CD1c-positive myeloid dendritic cell (primary cell): ENCODE results near the gene SIRT4.
"Not testable (repeated sequence)": the region's sequence is repeated elsewhere in the genome, so short reads cannot be mapped to it uniquely, and the experiment has no call there.

ENCODE experiments used
- DNase-seq: peaks from one replicate; pipeline ENCODE4 v3.0.0-alpha.2; 2016; ENCODE audit errors: extremely low spot score

Gene SIRT4

GRCh38 chr12:120335447-120335846, 33.3 kb downstream of the SIRT4 start:
- peak; percentile 22 for DNase-seq

GRCh38 chr12:120336392-120336791, 34.3 kb downstream of the SIRT4 start:
- DNase-seq: not testable (repeated sequence)

- no peak for DNase-seq
Measured at GRCh38 chr12:120337730-120338129, 35.6 kb downstream of the SIRT4 start.

GRCh38 chr12:120339256-120339655, 37.1 kb downstream of the SIRT4 start:
- no peak for DNase-seq

GRCh38 chr12:120342175-120343038, 40.3 kb downstream of the SIRT4 start:
- no peak for DNase-seq

GRCh38 chr12:120343039-120343537, 41.0 kb downstream of the SIRT4 start:
- DNase-seq: no peak

GRCh38 chr12:120343692-120344091, 41.6 kb downstream of the SIRT4 start:
- no peak for DNase-seq

- DNase-seq: no peak
Measured at GRCh38 chr12:120346031-120346430, 43.9 kb downstream of the SIRT4 start.

GRCh38 chr12:120346681-120347080, 44.6 kb downstream of the SIRT4 start:
- DNase-seq: no peak

- DNase-seq: no peak
Measured at GRCh38 chr12:120347766-120348165, 45.6 kb downstream of the SIRT4 start.

- no peak for DNase-seq
Measured at GRCh38 chr12:120350576-120351350, 48.6 kb downstream of the SIRT4 start.

GRCh38 chr12:120352117-120352516, 50.0 kb downstream of the SIRT4 start:
- DNase-seq: no peak

- DNase-seq: no peak
Measured at GRCh38 chr12:120353136-120353535, 51.0 kb downstream of the SIRT4 start.

GRCh38 chr12:120353556-120354317, 51.6 kb downstream of the SIRT4 start:
- DNase-seq: no peak

GRCh38 chr12:120356567-120357030, 54.5 kb downstream of the SIRT4 start:
- peak; percentile 73 for DNase-seq

GRCh38 chr12:120357104-120357503, 55.0 kb downstream of the SIRT4 start:
- DNase-seq: no peak

GRCh38 chr12:120358412-120359100, 56.4 kb downstream of the SIRT4 start:
- no peak for DNase-seq

- no peak for DNase-seq
Measured at GRCh38 chr12:120359128-120359527, 57.0 kb downstream of the SIRT4 start.

- DNase-seq: peak; percentile 50
Measured at GRCh38 chr12:120361506-120362208, 59.5 kb downstream of the SIRT4 start.
